NCI-H2081 (cell line): ENCODE results near the gene PRSS27.
"Not testable (repeated sequence)": the region's sequence is repeated elsewhere in the genome, so short reads cannot be mapped to it uniquely, and the experiment has no call there.

Experiments used
- DNase-seq, 2 experiments: peaks; one replicate each; lab custom pipeline; 2025; lab: John Stamatoyannopoulos, UW

PRSS27 gene

GRCh38 chr16:2696601-2697250, 23.3 kb downstream of the PRSS27 start:
- not testable (repeated sequence) for DNase-seq

- DNase-seq = no peak
These were observed 26.9 kb downstream of the PRSS27 start for GRCh38 chr16:2692948-2693651.

- no peak for DNase-seq
These were observed 27.6 kb downstream of the PRSS27 start for GRCh38 chr16:2692251-2692947.

- peak in 1 of 2 experiments; percentile 5 for DNase-seq
These were observed 28.4 kb downstream of the PRSS27 start for GRCh38 chr16:2691491-2692248.

GRCh38 chr16:2690852-2691251, 29.2 kb downstream of the PRSS27 start:
- DNase-seq = no peak

- no peak for DNase-seq
These were observed 29.8 kb downstream of the PRSS27 start for GRCh38 chr16:2689968-2690801.

- DNase-seq = not testable (repeated sequence)
These were observed 30.6 kb downstream of the PRSS27 start for GRCh38 chr16:2689422-2689821.

- DNase-seq = no peak
These were observed 32.3 kb downstream of the PRSS27 start for GRCh38 chr16:2687531-2688308.

- no peak for DNase-seq
These were observed 33.0 kb downstream of the PRSS27 start for GRCh38 chr16:2686912-2687507.

- not testable (repeated sequence) for DNase-seq
These were observed 33.9 kb downstream of the PRSS27 start for GRCh38 chr16:2686075-2686474.

GRCh38 chr16:2683041-2683440, 37.0 kb downstream of the PRSS27 start:
- DNase-seq = not testable (repeated sequence)

- peak; percentile 93 to 96 for DNase-seq
These were observed 37.6 kb downstream of the PRSS27 start, which contains the start of gene KCTD5 for GRCh38 chr16:2682209-2683021. Gene KCTD5, plus strand, starts transcription at chr16:2682523. Its CDS starts 26 bp downstream, at chr16:2682549.

GRCh38 chr16:2680360-2680759, 39.7 kb downstream of the PRSS27 start:
- not testable (repeated sequence) for DNase-seq

- not testable (repeated sequence) for DNase-seq
These were observed 40.1 kb downstream of the PRSS27 start for GRCh38 chr16:2679902-2680301.

- not testable (repeated sequence) for DNase-seq
These were observed 41.6 kb downstream of the PRSS27 start for GRCh38 chr16:2678206-2678965.

- DNase-seq = not testable (repeated sequence)
These were observed 43.1 kb downstream of the PRSS27 start for GRCh38 chr16:2676937-2677336.

GRCh38 chr16:2675714-2676113, 44.3 kb downstream of the PRSS27 start:
- no peak for DNase-seq

- no peak for DNase-seq
These were observed 45.0 kb downstream of the PRSS27 start for GRCh38 chr16:2675021-2675420.
